Adrenal gland (tissue), 12 donors: ENCODE results near the gene TRRAP. TPM values are rescaled to one million over a fixed set of nuclear protein-coding genes. Genes with fewer than 3 reads are reported as not detected.

Source experiments
- DNase-seq, 7 donors: peaks; one replicate each; pipeline ENCODE4 v3.0.0-alpha.2; 2019 to 2020
- H3K27ac ChIP-seq, 5 donors: fragments of 200-600 bp; sonication (generic) in 4 of 5; 1 replicate in 3 of 5; 2 replicates in 2 of 5; pipeline versions ENCODE4 v1.5.1 to v1.8.0; 2016 to 2020; ENCODE audit warnings: mild to moderate bottlenecking in 1 of 5
- H3K27me3 ChIP-seq: fragments of 200-600 bp; 2 replicates; pipeline ENCODE4 v1.8.0; 2021
- H3K36me3 ChIP-seq, 2 donors: fragments of 200-600 bp; replicated peaks in 1 of 2; 1 replicate in 1 of 2; 2 replicates in 1 of 2; pipeline versions ENCODE4 v1.5.1 to v1.8.0; 2018 to 2022
- H3K4me1 ChIP-seq, 2 donors: fragments of 200-600 bp; replicated peaks in 1 of 2; 1 replicate in 1 of 2; 2 replicates in 1 of 2; pipeline versions ENCODE4 v1.5.1 to v1.8.0; 2018 to 2021
- H3K4me3 ChIP-seq, 4 donors: fragments of 200-600 bp; sonication (generic) in 3 of 4; one replicate each; pipeline ENCODE4 v1.5.1; 2016 to 2018
- H3K9me3 ChIP-seq, 3 donors: fragments of 200-600 bp; sonication (generic) in 1 of 3; replicated peaks in 1 of 3; 1 replicate in 2 of 3; 2 replicates in 1 of 3; pipeline versions ENCODE4 v1.5.1 to v1.8.0; 2016 to 2021
- POLR2A ChIP-seq, 2 donors: fragments of 450-650 bp; IDR thresholded peaks; one replicate each; pipeline ENCODE4 v1.6.1; 2017; ENCODE audit warnings: antibody characterized with exemption in 2 of 2, mild to moderate bottlenecking in 2 of 2, moderate library complexity in 1 of 2
- WGBS, 4 donors: extraction: QIAGEN DNeasy Blood & Tissue Kit in 2 of 4; methylation state at CpG; one replicate each; pipeline versions ENCODE4 v1.1.5 to v1.1.7; 2013 to 2017; 5-methylcytosine and 5-hydroxymethylcytosine counted together
- intact Hi-C, 2 donors: fragments of 100-400 bp; cut with DNase I; formaldehyde crosslinking; loops; one replicate each; pipeline versions ENCODE4 v1.14.1 to v1.15.0; 2022 to 2023
- polyA plus RNA-seq, 3 donors: library from polyadenylated mRNA; stranded (reverse); fragments of 200-250 nt in 2 of 3; fragments of 350-450 nt in 1 of 3; fragmentation: Illumina TruSeq in 1 of 3; extraction: RNeasy Lipid Tissue Mini Kit (QIAGEN cat#74804) in 1 of 3; gene quantifications; one replicate each; pipeline ENCODE4 v1.2.3, GENCODE V29; 2013 to 2014
- total RNA-seq, 9 donors: library from RNA; depleted of rRNA in 4 of 9; stranded (reverse); fragments of >200 nt in 4 of 9; fragments of 120-200 nt in 1 of 9; fragmentation: NEBNext Ultra II Directional in 1 of 9; extraction: Animal tissue kit (Norgen Biotek cat#: 25700) in 1 of 9; gene quantifications; one replicate each; pipeline versions ENCODE4 v1.1.0 to v1.2.4, GENCODE V29; 2013 to 2023
- TF ChIP-seq, protein P1 (sequence below), 6 experiments: fragments of 450-650 bp in 4 of 6; fragments of 200-600 bp in 2 of 6; sonication (generic) in 1 of 6; IDR thresholded peaks; 1 replicate in 5 of 6; 2 replicates in 1 of 6; pipeline versions ENCODE4 v1.5.1 to v1.8.0; 2016 to 2021; ENCODE audit warnings: antibody characterized with exemption in 6 of 6, mild to moderate bottlenecking in 2 of 6, moderate library complexity in 1 of 6
- donor health status: healthy with polysubstance abuse.
- donor health status: Bipolar disorder and iron deficiency.
- donor health status: DM: yes; HTN: yes; CAD: no.
- donor health status: DM: no; HTN: no; CAD: no.
- donor health status: DM: no; HTN: no; CAD: no.
- donor health status: DM: yes; HTN: yes; CAD: no.

Gene TRRAP
- total and polyA plus RNA-seq, 12 donors, result 11.8 to 43.0 (median 30.9) TPM

DNA sequence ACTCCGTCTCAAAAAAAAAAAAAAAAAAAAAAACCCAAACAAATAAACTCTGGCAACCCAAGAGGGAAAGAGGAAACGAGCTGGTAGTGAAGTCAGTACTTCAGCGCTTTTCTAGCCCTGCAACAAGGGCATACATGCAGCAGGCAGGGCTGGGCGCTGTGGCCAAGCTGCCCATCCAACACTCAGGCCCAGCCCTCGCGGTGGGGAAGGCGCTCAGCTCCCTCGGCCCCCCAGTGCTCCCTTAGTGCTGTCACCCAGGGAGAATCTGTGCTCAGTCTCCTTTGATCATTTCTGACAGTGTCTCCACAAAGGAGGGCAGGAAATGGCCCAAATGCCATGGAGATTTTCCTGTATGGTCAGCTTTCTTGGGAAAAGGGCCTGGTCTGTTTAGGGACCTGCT lies 168.4 kb downstream of the TRRAP start:
- H3K27me3 ChIP-seq, result no peaks in the 10 kb centered on the region
- peaks cover 0 to 71% of the 10 kb centered on the region in 2 donors for H3K36me3 ChIP-seq
- no peaks in the 10 kb centered on the region for H3K9me3 ChIP-seq
- no peak overlapping the region for H3K4me3 ChIP-seq
- 83 to 90% (median 88%) methylated on average over 7 to 8 of the region's 8 CpGs for WGBS, 4 donors
- intact Hi-C loops, result loop anchor here in 1 of 2 donors (10.0 kb wide), 1 partner anchor 98 kb away; the partner anchor contains the start of gene SMURF1
- peaks cover 10 to 29% of the 10 kb centered on the region in 2 donors for H3K4me1 ChIP-seq
- H3K27ac ChIP-seq, result no peak overlapping the region
- no peak for TF ChIP-seq POLR2A (IDR thresholded peaks at IDR 0.05)
- TF ChIP-seq, protein P1, sequence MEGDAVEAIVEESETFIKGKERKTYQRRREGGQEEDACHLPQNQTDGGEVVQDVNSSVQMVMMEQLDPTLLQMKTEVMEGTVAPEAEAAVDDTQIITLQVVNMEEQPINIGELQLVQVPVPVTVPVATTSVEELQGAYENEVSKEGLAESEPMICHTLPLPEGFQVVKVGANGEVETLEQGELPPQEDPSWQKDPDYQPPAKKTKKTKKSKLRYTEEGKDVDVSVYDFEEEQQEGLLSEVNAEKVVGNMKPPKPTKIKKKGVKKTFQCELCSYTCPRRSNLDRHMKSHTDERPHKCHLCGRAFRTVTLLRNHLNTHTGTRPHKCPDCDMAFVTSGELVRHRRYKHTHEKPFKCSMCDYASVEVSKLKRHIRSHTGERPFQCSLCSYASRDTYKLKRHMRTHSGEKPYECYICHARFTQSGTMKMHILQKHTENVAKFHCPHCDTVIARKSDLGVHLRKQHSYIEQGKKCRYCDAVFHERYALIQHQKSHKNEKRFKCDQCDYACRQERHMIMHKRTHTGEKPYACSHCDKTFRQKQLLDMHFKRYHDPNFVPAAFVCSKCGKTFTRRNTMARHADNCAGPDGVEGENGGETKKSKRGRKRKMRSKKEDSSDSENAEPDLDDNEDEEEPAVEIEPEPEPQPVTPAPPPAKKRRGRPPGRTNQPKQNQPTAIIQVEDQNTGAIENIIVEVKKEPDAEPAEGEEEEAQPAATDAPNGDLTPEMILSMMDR (IDR thresholded peaks at IDR 0.05), result no peak
- DNase-seq, result peak in 2 of 7 donors; percentile 14 to 41

DNA sequence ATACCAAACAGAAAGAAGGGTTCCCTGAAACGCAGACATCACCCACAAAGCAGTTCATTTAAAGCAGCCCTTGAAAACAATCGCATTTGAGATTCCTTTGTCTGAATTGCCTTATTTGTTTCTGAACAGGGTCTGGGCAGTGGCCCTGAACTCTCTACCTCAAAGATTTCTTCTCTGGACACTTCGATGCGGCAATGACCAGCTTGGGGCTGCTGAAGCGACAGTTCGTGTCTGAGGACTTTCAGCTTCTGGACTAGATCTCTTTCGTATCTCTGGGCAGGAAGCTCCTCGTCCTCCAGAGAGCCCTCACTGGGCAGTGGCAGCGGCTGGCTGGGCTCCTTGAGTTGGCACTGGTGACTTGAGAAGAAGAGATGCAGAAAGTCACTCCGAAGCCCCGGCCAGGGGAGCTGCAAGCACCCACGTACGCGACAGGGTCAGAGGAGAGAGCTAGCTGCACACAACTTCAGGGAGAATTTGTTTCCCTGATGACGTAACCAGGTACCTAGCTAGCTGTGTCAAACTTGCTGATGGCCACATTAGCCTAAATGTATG lies 169.3 kb downstream of the TRRAP start:
- intact Hi-C loops, result loop anchor here in 1 of 2 donors (10.0 kb wide), 1 partner anchor 97 kb away; the partner anchor contains the start of gene SMURF1
- WGBS, 4 donors, result 82 to 95% (median 91%) methylated on average over 13 to 15 of the region's 15 CpGs
- no peak overlapping the region for H3K27ac ChIP-seq
- H3K4me1 ChIP-seq, result peaks cover 10 to 25% of the 10 kb centered on the region in 2 donors
- DNase-seq, result peak in 2 of 7 donors; percentile 17 to 47
- peaks cover 0 to 76% of the 10 kb centered on the region in 2 donors for H3K36me3 ChIP-seq
- no peaks in the 10 kb centered on the region for H3K9me3 ChIP-seq
- TF ChIP-seq, protein P1 (IDR thresholded peaks at IDR 0.05), result no peak
- no peak for TF ChIP-seq POLR2A (IDR thresholded peaks at IDR 0.05)
- no peak overlapping the region for H3K4me3 ChIP-seq
- H3K27me3 ChIP-seq, result no peaks in the 10 kb centered on the region

DNA sequence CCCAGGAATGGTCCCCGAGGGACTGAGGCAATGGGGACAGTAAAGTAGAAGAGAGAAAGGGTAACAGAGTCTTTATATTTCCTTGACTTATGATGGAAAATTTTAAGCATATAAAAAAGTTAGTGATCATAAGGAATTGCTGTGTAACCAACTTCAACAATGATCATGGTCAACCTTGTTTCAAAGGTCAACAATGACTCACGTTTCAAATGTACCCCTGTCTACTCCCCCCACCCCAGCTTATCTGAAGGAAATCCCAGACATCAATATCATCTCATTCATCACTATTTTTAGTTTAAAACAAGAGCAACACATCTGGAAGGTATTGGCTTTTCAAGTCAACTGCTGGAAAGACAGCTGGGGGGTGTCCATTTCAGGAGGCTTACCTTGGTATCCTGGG lies 172.6 kb downstream of the TRRAP start:
- Histone ChIP-seq H3K4me1 (peaks cover 8 to 16% of the 10 kb centered on the region in 2 donors), H3K27me3 (no peaks in the 10 kb centered on the region), H3K36me3 (peaks cover 0 to 83% of the 10 kb centered on the region in 2 donors), H3K4me3 (no peak overlapping the region), H3K9me3 (no peaks in the 10 kb centered on the region), H3K27ac (peak overlapping the region in 3 of 5 donors; percentile 28 to 52 (median 37))
- no peak for TF ChIP-seq POLR2A (IDR thresholded peaks at IDR 0.05)
- TF ChIP-seq, protein P1 (IDR thresholded peaks at IDR 0.05), result no peak
- intact Hi-C loops, result no loop called here
- no peak for DNase-seq
- WGBS, 4 donors, result 32 to 57% (median 40%) methylated on average over 2 of the region's 2 CpGs

DNA sequence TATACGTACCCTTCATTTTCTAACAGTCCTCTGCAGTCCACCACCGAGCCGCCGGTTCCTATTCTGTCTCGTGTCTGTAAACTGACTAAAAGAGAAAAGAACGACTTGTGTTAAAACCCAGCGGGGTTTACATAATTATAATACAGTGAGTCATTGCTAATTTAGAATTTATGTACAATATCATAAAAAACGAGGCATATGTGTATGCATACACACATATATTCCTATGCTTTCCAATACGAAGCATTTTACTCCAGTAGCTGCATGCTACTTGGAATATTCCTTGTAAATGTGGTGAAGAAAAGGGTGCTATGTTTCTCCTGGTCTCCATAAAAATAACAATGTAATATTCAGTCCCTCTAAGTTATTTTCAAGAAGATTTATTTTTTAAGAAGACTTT lies 176.4 kb downstream of the TRRAP start:
- no peaks in the 10 kb centered on the region for H3K9me3 ChIP-seq

More for the DNA sequence above, 176.4 kb downstream of the TRRAP start:
- no peak overlapping the region for H3K27ac ChIP-seq
- H3K4me1 ChIP-seq, result peaks cover 4 to 16% of the 10 kb centered on the region in 2 donors
- intact Hi-C loops, result no loop called here
- TF ChIP-seq, protein P1 (IDR thresholded peaks at IDR 0.05), result no peak
- WGBS, 4 donors, result 89 to 96% (median 94%) methylated on average over 9 of the region's 9 CpGs
- H3K27me3 ChIP-seq, result no peaks in the 10 kb centered on the region
- H3K36me3 ChIP-seq, result peaks cover 0 to 68% of the 10 kb centered on the region in 2 donors
- H3K4me3 ChIP-seq, result no peak overlapping the region
- DNase-seq, result peak in 1 of 7 donors; percentile 7
